Measurements from ENCODE around the gene SORBS2. TPM values are rescaled to one million over a fixed set of nuclear protein-coding genes. Genes with fewer than 3 reads are reported as not detected.

The SORBS2 gene
- total RNA-seq, 1 experiment from 2014 or later, result 9.7 TPM

- no peak overlapping the region for H2BK20ac ChIP-seq (ENCODE audit: low read depth, low read length, poor library complexity, severe bottlenecking)
- no peak overlapping the region for H4K5ac ChIP-seq (ENCODE audit: insufficient read length, low read depth, low read length)
- no CpG with 5 or more reads among the region's 8 CpGs for WGBS (ENCODE audit: extremely low coverage, insufficient read length, low lambda C conversion rate)
These were observed 37.9 kb upstream of the SORBS2 start for GRCh38 chr4:185849664-185850550.

More at GRCh38 chr4:185849664-185850550, 37.9 kb upstream of the SORBS2 start:
- Histone ChIP-seq H3K4ac (ENCODE audit: low read depth, low read length) (no peak overlapping the region), H2AK5ac (ENCODE audit: insufficient read length, low read length) (no peak overlapping the region), H3K9ac (ENCODE audit: extremely low read depth, insufficient read length, low read length) (no peak overlapping the region), H3K23me2 (ENCODE audit: insufficient read length, low read depth, low read length, poor library complexity, severe bottlenecking) (no peaks in the 10 kb centered on the region), H2BK120ac (ENCODE audit: low read depth, low read length, poor library complexity, severe bottlenecking) (no peak overlapping the region), H3K4me2 (ENCODE audit: insufficient read depth, insufficient read length, low read length) (no peak overlapping the region), H3K79me1 (ENCODE audit: insufficient read depth, low read depth, low read length, poor library complexity, severe bottlenecking) (no peaks in the 10 kb centered on the region), H2BK15ac (ENCODE audit: low read depth, low read length) (no peak overlapping the region), H4K91ac (ENCODE audit: insufficient read length, low read depth, low read length) (no peak overlapping the region), H4K20me1 (ENCODE audit: control insufficient read depth, insufficient read depth, insufficient read length) (no peaks in the 10 kb centered on the region), H3T11ph (ENCODE audit: low read length) (no peak overlapping the region), H3K14ac (ENCODE audit: insufficient read depth, low read length) (no peak overlapping the region), H3K79me2 (ENCODE audit: insufficient read depth, low read length) (no peaks in the 10 kb centered on the region), H2AFZ (ENCODE audit: low read length) (no peak overlapping the region), H2BK5ac (ENCODE audit: insufficient read length, low read length) (no peak overlapping the region), H2BK12ac (ENCODE audit: insufficient read length, low read depth, low read length) (no peak overlapping the region), H3K27ac (ENCODE audit: insufficient read length, low read depth, low read length) (no peak overlapping the region), H3K23ac (ENCODE audit: insufficient read length, low read depth, low read length) (no peak overlapping the region), H3K56ac (ENCODE audit: insufficient read length, low read depth, low read length) (no peak overlapping the region), H3K18ac (ENCODE audit: insufficient read length, low read depth, low read length) (no peak overlapping the region), H4K8ac (replicated peaks; ENCODE audit: insufficient read length, low read depth, low read length) (no peak overlapping the region), H3K9me3 (ENCODE audit: control insufficient read depth, low read depth, low read length) (peaks cover 5% of the 10 kb centered on the region), H3K27me3 (ENCODE audit: insufficient read depth, low read length) (no peaks in the 10 kb centered on the region), H3K4me1 (ENCODE audit: insufficient read depth, low read length) (peaks cover 9% of the 10 kb centered on the region; the same call in 1 of the 2 replicates)
- DNase-seq, result no peak
- Mint-ChIP-seq H3K27ac (no peak overlapping the region), H3K4me3 (no peak overlapping the region), H3K36me3 (ENCODE audit: insufficient read depth in 1 of 3, low read depth in 3 of 3) (peaks cover 11 to 46% (median 29%) of the 10 kb centered on the region in 3 experiments), H3K27me3 (ENCODE audit: low read depth) (no peaks in the 10 kb centered on the region), H3K4me1 (peaks cover 16 to 23% of the 10 kb centered on the region in 2 experiments), H3K9me3 (peaks cover 27 to 33% of the 10 kb centered on the region in 2 experiments)
- TF ChIP-seq, protein P1, sequence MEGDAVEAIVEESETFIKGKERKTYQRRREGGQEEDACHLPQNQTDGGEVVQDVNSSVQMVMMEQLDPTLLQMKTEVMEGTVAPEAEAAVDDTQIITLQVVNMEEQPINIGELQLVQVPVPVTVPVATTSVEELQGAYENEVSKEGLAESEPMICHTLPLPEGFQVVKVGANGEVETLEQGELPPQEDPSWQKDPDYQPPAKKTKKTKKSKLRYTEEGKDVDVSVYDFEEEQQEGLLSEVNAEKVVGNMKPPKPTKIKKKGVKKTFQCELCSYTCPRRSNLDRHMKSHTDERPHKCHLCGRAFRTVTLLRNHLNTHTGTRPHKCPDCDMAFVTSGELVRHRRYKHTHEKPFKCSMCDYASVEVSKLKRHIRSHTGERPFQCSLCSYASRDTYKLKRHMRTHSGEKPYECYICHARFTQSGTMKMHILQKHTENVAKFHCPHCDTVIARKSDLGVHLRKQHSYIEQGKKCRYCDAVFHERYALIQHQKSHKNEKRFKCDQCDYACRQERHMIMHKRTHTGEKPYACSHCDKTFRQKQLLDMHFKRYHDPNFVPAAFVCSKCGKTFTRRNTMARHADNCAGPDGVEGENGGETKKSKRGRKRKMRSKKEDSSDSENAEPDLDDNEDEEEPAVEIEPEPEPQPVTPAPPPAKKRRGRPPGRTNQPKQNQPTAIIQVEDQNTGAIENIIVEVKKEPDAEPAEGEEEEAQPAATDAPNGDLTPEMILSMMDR (conservative IDR thresholded peaks at IDR 0.05), result no peak
